GM18498 (cell line): ENCODE data around the gene RAPGEF1.
A peak's percentile ranks its signal among the peaks of the same experiment; 100 is the strongest.
"Not testable (repeated sequence)": the region's sequence is repeated elsewhere in the genome, so short reads cannot be mapped to it uniquely, and the experiment has no call there.

ENCODE experiments used
- ATAC-seq: cut with Tn5 transposase; IDR thresholded peaks from one replicate; pipeline ENCODE4 v1.9.1; 2021; ENCODE audit warnings: mild to moderate bottlenecking, moderate library complexity; ENCODE audit not compliant: unreplicated experiment

The RAPGEF1 gene

DNA sequence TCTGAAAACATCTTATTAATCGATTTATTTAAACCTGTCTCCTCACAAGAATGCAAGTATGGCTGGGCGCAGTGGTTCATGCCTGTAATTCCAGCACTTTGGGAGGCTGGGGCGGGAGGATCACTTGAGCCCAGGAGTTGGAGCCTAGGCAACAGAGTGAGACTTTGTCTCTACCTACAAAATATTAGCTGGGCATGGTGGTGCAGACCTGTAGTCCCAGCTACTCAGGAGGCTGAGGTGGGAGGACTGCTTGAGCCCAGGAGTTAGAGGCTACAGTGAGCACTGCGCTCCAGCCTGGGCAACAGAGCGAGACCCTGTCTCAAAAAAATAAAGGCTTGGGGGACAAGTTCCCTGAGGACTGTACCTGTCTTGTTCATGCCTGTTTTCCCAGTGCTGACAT lies 85.5 kb downstream of the RAPGEF1 start:
- ATAC-seq: not testable (repeated sequence)

DNA sequence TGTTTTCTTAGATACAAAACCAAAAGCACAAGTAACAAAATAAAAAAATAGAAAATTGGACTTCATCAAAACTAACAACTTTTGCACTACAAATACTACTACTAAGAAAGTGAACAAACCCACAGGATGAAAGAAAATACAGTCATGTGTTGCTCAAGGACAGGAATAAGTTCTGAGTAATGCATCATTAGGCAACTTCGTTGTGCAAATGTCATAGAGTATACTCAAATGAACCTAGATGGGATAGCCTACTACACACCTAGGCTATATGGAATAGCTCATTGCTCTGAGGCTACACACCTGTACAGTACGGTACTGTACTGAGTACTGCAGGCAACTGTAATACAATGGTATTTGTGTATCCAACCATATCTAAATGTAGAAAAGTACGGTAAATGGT lies 88.3 kb downstream of the RAPGEF1 start:
- no peak for ATAC-seq

DNA sequence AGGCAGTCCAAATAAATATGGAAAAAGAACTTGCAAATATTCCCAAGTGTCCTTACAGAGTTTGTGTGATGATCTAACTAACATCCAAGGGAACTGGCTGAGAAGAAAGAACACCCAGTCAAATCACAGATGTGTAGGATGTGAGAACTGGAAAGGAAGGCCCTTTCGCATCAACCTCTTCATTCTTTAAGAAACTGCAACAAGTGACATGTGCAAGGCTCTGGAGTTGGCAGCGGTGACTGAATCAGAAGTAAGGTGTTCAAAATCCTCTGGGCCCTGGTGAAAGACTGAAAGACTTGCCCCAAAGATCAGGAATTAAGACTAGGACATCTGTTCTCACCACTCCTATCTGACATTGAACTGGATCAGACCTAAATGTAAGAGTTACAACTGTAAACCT lies 88.7 kb downstream of the RAPGEF1 start:
- ATAC-seq: no peak

DNA sequence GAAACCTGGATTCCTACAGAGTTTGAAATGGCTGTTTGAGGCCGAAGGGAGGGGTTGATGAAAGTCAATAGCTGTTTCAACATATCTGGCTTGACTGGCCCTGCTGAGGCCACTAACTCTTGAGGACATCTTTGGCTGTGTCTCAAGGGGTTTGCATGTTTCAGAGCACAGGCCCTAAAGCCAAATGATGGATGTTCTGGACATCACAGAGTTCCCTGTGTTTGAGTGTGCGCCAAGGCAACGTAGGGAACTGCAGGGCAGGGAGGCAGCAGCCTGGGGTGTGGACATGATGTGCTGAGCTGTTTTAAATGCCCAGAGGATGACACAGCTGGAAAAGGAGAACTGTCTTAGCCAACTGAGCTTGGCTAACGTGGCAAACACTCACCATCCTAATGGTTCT lies 89.6 kb downstream of the RAPGEF1 start:
- ATAC-seq: no peak

DNA sequence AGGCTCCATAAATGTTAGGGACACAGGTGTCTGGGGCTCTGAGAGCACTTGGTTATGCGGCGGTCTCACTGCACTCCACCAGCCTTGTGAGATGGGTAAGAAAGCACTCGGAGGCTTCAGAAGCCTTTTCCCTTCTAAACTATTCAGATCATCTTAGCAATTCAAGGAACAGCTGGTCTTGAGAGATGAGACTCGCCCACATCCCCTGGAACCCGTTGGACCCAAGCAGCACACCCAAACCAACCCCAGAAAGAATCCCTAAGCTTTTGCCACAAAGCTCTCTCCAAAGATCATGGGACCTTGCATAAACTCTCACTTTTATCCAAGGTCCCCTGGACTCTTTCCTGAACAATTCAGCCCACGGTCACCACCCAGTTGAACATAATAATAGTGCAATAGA lies 90.2 kb downstream of the RAPGEF1 start:
- ATAC-seq: no peak

DNA sequence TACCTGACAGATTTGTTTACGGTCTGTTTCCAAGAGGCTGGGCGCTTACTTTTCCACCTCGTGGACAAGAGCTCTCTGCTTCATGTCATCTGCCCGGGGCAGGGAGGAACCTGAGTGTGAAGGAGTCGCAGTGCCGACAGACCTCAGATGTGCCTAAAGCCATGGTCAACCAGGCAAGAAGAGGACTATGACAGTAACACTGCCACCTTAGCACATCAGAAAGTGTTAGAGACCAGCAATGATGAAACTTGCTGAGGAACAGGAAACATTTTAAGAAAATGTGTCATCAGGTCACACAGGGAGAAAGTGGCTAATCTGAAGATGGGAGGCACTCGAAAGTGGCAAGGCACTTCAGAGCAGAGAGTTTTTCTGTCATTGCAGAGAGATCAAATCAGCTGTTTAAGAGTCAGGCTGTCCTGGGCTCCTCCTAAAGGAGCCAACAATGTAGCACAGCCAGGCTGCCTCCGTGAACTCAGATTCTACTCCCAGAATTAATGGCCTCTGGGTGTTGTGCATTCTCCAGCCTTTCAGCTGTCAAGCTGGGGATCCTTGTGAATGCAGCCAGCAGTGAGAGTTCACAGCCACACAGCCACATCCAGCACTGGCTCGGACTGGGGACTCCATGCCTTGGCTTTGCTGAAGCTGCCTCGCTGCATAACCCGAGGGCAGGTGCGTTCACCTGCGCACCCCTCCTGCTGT lies 94.6 kb downstream of the RAPGEF1 start:
- peak; percentile 52 for ATAC-seq

DNA sequence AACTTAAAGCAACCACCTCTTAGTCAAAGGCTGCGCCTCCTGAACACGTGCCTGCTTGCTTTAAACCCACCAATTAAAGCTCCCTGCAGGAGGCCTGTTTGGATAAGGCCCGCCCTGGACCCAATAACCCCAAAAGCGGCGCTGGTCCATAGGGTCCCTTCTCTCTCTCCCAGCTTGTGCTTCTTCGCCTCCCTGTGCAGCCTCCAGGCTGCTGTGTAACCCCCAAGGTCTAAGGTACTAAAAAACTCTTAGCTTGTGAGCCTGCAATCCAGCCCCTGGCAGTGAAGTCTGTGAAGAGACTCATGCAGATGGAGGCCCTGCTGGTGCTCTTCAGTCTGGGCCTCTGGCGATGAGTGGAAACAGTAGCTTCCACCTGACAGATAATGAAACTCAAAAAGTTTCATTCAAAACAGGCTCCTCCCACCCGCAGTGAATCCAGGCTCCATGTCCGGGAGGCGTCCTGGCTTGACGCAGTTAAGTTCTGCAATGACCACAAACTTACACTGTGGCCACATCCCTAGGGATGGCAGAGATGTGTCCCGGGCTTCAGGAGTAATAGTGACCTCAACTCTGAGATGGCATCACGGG lies 97.3 kb downstream of the RAPGEF1 start:
- ATAC-seq: peak; percentile 55

DNA sequence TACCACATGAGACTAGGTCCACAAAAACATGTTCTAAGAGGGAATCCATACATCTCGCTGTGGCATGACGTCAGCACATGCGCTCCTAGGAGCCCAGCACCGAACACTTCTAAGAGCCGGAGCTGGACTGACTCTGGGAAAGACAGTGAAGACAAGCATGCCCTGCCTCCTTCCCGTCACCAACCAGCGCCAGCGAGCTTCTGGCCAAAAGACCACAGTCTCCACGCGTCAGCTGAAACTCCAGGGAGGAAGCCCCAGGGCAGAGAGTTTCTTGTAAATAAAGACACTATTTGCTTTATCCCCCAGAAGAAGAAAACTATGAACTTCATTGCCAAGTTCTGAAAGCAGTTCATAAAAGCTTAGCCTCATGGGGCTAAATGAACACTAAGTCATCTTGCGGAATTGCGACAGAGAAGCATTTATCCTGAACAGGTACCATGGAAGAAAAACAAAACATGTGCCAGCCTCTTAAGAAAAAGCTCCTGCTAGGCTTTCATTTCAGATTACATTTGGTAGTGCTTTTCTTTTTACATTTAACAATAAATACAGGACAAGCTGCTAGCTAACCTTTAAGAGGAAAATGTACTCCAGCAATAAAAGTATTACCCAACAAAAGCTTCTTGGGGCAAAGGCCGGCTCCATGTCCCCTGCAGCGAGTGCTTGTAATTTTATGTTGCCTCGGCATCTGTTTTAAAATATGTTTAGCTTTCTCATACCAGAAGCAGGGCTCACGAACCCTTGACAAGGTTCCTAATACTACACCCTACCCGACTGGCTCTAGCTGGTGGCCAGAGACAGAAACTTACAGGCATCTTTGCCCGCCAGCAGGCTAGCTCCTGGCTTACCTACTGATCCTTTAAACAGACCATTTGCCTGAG lies 98.0 kb downstream of the RAPGEF1 start:
- ATAC-seq: no peak

DNA sequence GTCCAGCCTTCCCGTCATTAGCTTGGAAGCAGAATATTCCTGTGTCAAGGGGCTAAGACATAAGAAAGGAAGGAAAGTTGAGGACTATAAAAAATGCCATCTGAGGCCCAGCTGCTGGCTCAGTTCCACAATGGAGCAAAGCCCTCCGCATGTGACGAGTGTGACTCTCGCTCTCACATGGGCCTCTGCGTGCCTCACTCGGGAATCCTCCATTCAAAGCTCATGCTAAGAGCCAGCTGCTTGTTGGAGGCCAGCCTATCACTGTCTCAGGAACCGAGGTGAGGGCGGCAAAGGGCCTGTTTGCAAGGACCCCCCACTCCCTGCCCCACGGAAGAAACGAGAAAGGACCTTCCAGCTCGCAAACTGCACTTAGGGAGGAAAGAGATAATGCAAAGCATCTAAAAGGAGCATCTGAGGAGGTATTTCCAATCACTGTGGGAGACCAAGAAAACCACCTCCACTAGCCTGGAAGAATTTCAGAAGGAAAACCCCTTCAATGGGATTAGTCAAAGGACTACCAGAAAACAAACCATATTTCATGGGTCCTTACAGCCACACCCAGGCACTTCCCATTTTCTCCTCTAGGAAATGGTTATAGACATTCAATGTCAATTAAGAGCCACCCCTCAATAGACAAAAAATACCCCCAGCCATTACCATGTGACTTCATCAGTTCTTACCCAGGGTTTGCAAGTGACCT lies 99.3 kb downstream of the RAPGEF1 start:
- no peak for ATAC-seq

DNA sequence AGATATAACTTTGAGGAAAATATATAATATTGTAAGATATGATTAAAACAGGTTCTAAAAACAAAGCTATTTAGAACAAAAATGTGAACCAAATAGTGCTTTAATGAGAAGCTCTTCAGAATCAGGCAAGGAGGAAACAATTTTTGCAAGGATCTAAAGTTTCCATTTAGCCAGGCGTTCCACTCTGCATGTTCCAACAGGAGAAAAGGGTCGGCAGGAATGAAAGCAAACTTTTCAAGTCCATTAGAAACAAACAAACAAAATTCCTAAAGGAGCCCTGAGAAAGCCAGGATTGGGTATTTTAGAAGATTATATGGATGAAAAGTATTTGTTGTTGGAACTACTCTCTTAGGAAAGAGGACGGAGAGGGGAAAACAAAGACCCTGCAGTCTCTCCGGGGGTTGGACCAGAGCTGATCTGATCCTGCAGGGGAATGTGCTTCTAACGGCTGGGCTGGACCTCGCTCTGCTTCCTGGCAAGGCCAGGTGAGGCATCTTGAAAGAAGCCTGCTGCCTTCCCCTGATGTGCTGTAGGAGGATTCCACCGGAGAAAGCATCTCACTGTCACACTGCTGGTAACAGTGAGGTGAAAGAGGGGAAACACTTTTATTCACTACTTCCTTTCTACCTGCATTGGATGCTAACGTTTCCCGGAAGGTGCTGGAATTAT lies 100.0 kb downstream of the RAPGEF1 start:
- ATAC-seq: no peak

DNA sequence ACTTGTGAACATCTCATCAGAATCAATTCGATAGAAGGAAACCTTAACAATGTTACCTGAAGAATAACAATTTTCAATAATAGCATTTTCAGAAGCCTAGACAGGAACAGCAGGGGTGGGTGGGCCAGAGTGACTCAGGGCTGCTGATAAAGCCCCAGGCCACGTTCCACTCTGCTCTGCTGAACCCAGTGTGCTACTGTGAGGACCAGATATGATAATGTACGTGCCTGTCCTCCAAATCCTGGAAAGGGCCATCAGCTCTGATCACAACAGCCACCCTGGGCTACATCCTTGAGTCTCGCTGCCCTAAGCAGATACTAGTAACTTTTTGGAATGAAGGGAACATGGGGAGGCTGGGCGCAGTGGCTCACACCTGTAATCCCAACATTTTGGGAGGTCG lies 103.3 kb downstream of the RAPGEF1 start:
- ATAC-seq: no peak

DNA sequence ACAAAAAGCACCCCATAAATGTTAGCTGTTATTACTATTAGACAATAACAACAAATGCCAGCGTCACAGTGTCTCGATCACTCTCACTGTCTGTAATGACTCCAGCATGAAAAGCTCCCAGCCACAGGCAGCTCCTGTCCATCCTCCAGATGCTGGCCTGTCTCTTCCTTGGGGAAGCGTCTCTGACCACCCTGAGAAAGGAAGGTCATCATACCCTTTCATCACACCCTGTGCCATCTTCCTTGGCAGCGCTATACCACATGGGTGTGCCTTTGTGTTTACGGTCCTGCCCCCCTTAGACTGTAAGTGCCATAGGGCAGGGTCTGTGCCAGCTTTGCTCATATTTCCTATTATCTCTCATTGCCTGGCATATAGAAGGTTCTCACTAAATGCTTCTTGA lies 104.0 kb downstream of the RAPGEF1 start:
- ATAC-seq: no peak

DNA sequence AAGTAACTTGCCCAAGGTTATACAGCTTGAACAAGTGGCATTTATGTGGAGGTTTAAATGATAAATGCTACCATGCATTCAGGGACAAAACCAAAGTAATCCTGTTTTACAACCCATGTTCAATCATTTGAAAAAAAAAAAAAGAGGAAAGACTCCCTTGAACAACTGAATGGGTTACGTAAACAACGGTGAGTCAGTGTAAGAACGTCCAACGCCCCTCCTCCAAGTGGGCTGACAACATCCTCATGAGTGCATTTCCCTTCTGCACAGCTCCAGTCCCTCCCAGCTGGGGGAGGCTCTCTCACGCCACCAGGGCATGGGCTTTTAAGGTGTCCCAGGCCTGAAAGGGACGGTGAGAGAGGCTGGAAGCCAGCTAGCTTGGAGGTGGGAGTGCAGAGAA lies 104.6 kb downstream of the RAPGEF1 start:
- no peak for ATAC-seq

DNA sequence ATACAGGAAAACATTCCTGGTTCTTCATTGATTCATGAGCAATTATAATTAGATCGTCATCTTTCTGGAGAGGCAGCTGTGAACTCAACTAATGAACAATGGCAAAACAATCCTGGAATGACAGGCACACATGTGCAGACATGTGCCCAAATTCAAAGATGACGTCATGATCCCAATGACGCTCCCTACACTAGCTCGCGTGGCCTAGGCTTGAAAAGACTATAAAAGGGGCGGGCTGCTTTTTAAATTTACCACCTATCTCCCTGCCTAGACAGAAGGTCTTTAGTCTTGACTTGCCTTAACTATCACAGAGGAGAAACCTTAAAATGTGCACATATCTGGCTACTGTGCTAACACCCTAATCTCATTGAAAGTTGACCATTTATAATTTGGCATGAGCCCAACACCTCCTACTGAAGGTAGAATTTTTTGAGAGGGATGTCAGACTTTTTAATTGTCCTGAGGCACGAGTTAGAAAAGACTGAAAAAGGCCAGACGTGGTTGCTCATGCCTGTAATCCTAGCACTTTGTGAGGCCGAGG lies 106.3 kb downstream of the RAPGEF1 start:
- no peak for ATAC-seq

DNA sequence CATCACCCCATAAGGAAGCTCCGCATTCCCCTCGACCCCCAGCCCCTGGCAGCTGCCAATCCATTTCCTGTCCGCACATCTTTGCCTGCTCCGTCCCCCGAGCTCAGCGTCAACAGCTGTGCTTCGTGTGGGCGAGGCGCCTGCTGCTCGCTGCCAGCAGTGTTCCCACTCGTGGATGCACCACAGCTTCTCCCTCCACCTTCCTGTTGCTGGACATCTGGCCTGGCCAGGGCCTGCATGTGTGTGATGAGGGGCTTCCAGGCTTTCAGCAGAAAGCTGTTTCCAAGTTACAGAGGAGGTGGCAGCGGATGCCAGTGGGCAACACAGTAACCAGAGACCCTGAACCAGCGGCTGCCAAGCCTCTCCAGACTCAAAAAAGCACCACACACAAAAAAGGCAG lies 108.6 kb downstream of the RAPGEF1 start:
- ATAC-seq: no peak

DNA sequence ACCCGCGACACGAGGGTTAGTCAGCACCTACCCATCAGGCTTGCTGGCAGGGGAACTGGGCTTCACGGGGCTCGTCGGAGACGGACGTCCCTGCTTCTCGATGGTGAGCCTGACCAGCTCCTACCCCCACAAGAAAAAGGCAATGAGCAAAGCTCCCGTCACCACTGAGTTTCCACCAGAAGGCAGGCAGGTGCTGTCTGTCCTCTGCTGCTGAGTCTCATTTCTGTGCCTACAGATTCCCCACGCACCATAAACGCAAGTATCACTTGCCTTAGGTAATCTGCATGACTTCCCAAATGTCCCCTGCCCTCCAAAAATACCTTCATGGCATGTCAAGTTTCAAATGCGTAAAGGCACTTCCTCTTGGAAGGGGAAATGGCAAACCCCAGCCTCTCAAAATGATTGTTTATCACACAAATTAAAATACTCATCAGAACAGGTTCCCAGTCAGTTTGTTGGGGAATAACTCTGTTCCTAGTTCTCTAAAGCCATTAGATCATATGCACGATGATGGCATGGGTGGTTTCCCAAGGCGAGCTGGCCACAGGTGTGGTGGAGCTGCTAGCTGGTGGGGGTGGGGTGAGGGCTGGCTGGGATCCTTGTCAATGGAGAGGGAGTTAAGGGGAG lies 109.6 kb downstream of the RAPGEF1 start:
- ATAC-seq: no peak

DNA sequence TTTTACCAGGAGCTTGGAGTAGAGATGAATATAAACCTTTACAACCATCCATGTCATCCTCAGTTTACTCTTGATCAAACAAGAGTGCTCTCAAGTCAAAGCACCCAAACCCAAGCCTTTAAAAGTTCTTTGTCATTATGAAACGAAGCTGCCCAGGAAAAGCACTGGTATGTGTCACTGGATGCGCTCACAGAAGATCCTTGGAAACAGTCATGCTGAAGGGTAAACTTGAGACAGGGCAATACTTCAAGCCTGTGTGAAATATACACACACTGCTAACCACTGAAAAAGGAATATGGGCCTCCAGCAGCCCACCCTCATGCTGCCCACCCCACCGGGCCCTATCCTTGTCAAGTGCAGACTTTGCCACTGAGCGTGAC lies 110.1 kb downstream of the RAPGEF1 start:
- ATAC-seq: no peak

DNA sequence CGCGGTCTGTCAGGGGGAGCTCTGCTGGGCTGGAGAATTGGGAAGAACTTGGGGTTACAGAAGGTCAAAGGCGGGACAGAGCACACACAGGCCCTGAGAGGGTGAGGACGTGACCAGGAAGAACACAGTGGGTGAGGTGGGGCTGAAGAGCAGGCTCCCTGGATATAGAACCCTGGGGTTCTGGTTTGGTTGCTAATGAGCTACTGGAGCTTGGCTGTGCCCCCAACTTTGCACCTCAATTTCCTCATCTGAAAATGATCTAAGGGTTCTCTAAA lies 110.7 kb downstream of the RAPGEF1 start:
- no peak for ATAC-seq

DNA sequence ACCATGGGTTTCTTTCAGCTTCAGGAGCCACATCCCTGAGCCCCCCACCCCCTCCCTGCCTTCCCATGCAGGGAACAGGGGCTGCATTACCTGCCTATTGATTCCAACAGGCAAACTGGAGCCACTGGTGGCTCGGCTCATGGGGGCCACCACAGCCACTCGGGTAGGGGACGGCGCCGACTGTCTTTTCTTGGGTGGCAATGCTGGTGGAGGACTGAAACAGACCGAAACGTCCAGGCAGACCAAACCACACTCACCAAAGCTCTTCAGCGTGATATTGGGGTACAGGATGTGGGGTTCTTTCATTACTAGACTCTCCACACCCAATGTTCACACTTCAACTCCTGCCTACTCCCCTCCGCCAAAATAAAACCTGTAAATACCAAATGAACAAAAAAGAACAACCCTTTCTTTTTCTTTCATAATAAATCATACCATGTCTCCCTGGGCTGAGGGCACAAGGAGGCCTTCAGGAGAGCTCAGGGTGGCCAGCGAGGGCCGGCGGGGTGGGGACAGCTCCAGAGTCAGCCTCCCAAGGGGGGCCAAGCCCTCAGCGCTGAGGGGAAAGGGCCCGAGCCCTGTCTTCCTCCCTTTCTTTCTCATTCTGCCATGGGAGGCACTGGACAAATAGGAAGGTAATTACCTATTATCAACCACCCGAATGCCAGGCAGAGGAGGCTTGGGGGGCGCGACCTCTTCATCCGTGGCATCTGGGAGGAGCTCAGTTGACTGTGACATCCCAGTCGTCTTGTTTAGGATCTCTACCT lies 111.2 kb downstream of the RAPGEF1 start:
- ATAC-seq: peak; percentile 29
